Measurements from ENCODE around the gene POM121C.
"Not testable (repeated sequence)": the region's sequence is repeated elsewhere in the genome, so short reads cannot be mapped to it uniquely, and the experiment has no call there.

Gene POM121C

GRCh38 chr7:75442101-75442464, 44.0 kb downstream of the POM121C start:
- DNase-seq (ENCODE audit: low read depth, low spot score) = not testable (repeated sequence)
- peak overlapping the region; percentile 48 for H3K27ac ChIP-seq

GRCh38 chr7:75439000-75439399, 47.1 kb downstream of the POM121C start:
- not testable (repeated sequence) for DNase-seq (ENCODE audit: low read depth, low spot score); H3K27ac ChIP-seq

- not testable (repeated sequence) for DNase-seq (ENCODE audit: low read depth, low spot score); H3K27ac ChIP-seq
Measured at GRCh38 chr7:75423481-75423880, 62.6 kb downstream of the POM121C start.

GRCh38 chr7:75421798-75422710, 64.0 kb downstream of the POM121C start:
- DNase-seq (ENCODE audit: low read depth, low spot score); H3K27ac ChIP-seq: not testable (repeated sequence)

- not testable (repeated sequence) for H3K27ac ChIP-seq; DNase-seq (ENCODE audit: low read depth, low spot score)
Measured at GRCh38 chr7:75420152-75420551, 65.9 kb downstream of the POM121C start.

DNA sequence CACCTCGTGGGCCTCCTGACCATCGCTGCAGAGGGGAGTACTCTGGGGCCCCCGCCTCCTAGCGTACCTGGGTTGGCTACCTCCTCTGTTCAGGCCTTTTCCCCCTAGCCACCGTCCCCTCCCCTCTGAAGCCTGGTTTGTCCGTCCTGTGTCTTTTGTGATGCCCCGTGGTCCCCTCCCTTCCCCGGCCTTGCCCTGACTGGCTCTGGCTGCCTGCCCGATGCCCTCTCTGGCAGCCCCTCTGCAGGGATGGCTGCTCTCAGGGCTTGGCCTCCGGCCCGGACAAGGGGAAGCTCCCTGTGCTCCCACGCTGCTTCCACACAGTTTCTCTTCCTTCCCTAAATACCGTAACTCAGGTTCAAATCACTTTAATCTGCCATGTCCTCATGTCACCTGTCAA, 66.4 kb downstream of the POM121C start:
- not testable (repeated sequence) for H3K27ac ChIP-seq; DNase-seq (ENCODE audit: low read depth, low spot score)

DNA sequence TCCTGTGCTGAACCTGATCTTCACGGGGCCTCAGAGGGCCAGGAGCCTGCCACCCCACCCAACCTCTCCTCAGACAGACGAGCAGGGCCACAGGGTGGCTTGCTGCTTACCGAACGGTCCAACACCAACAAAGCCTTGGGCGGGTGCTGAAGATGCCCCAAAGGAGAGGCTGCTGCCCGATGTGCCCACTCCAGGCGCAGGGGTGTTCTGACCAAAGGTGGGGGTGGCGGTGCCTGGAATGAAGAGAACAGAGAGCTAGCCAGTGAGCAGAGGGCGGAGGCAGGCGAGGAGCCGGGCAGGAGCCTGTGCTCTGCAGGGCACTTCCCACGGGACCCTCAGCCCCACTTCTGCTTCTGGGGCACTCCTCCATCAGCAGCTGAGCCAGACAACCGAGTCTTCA, 66.9 kb downstream of the POM121C start:
- DNase-seq (ENCODE audit: low read depth, low spot score); H3K27ac ChIP-seq: not testable (repeated sequence)

DNA sequence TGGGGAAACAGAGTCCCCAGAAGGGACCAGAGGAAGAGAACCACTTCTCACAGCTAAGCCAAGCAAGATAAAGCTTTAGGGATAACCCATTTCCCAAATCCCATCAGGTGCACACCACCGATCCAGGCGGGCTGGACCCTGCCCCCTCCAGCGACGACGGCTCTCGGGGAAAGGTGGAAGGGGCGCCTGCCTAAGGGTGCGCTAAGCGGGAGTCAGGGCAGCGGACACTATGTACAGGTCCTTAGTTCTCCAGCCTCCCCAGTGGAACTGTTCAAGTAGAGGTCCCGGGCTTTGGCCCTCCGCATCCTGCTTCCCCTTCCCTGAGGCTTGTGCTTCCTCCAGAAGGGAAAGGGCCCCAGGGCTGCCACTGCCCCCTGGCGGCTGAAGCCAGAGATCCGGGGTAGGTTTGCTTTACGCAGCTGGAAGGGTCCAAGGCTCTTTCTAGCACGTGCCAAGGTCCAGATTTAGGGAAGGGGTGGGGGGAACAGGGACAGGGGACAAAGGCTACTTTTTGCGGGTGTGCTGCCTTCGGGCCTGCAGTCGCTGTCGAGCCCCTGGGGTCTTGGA, 67.7 kb downstream of the POM121C start:
- not testable (repeated sequence) for DNase-seq (ENCODE audit: low read depth, low spot score); H3K27ac ChIP-seq

- not testable (repeated sequence) for H3K27ac ChIP-seq; DNase-seq (ENCODE audit: low read depth, low spot score)
Measured at GRCh38 chr7:75416787-75417186, 69.3 kb downstream of the POM121C start.

GRCh38 chr7:75415829-75416373, 70.2 kb downstream of the POM121C start:
- H3K27ac ChIP-seq = not testable (repeated sequence)

DNA sequence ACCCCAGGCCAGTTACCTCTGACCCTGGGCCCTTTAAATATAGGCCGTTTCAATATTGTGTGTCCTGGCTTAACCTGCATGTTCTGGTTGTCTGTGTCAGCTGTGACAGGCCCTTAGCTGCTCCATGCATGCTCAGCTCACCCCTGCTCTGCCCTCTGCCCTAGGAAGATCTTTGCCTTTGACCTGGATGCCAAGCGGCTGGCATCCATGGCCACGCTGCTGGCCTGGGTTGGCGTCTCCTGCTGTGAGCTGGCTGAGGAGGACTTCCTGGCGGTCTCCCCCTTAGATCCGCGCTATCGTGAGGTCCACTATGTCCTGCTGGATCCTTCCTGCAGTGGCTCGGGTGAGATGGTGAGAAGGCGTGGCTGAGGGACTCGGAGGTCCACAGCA, 70.7 kb downstream of the POM121C start:
- H3K27ac ChIP-seq = peak overlapping the region; percentile 48
- not testable (repeated sequence) for DNase-seq (ENCODE audit: low read depth, low spot score)

More at GRCh38 chr7:75415829-75416373, 70.2 kb downstream of the POM121C start:
- not testable (repeated sequence) for DNase-seq (ENCODE audit: low read depth, low spot score)

DNA sequence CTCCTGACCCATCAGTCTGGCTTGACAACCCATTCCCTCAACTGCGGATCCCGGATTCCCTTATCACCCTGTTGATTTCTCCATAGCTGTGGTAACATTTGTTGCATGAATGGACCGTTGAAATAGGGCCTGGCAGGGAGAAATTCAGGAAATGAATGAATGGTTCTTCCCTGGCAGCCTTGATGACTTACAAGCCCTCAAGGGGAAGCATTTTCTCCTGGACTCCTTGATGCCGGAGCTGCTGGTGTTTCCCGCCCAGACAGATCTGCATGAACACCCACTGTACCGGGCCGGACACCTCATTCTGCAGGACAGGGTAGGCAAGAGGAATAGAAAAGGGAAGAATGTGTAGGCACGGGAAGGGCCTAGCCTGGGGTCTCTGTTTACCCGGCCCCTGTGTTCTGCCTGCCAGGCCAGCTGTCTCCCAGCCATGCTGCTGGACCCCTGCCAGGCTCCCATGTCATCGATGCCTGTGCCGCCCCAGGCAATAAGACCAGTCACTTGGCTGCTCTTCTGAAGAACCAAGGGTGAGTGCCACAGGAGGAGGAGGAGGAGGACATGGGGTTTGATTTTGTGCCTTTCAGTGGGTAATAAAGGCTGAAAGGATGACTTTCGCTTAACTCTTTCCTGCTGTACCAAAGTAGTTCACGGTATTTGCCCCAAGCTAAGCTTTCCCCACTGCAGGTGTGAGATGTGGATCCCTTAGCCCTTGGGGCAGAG, 71.2 kb downstream of the POM121C start:
- H3K27ac ChIP-seq = peak overlapping the region; percentile 48
- not testable (repeated sequence) for DNase-seq (ENCODE audit: low read depth, low spot score)

GRCh38 chr7:75414204-75414603, 71.9 kb downstream of the POM121C start:
- DNase-seq (ENCODE audit: low read depth, low spot score) = not testable (repeated sequence)

DNA sequence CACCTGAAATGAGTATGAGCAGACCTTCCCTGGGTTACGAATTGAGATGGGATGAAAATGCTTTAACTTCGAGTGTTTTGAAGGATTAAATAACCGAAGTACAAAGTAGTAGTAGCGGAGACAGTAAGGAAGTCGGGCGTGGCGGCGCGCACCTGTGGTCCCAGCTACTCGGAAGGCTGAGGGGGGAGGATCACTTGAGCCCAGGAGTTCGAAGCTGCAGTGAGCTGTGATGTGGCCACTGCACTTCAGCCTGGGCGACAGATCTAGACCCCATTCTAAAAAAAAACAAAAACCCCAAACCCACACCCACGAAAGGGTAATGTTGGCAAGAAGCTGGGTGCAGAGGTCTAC, 75.3 kb downstream of the POM121C start:
- DNase-seq (ENCODE audit: low read depth, low spot score); H3K27ac ChIP-seq: not testable (repeated sequence)

More at GRCh38 chr7:75414204-75414603, 71.9 kb downstream of the POM121C start:
- peak overlapping the region; percentile 48 for H3K27ac ChIP-seq

GRCh38 chr7:75409880-75410822, 75.9 kb downstream of the POM121C start:
- not testable (repeated sequence) for DNase-seq (ENCODE audit: low read depth, low spot score); H3K27ac ChIP-seq

DNA sequence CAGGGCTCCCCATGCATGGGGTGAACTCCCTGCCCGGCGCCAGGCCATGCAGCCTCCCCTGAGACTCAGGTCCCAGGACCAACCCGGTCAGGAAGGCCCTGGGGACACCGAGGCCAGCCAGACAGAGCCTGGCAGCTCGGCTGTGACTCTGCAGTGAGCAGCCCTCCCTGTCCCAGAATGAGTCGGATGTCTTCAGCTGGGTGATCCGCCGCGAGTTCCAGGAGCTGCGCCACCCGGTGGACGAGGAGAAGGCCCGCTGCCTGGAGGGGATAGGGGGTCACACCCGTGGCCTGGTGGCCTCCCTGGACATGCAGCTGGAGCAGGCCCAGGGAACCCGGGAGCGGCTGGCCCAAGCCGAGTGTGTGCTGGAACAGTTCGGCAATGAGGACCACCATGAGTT, 81.4 kb downstream of the POM121C start:
- H3K27ac ChIP-seq; DNase-seq (ENCODE audit: low read depth, low spot score): not testable (repeated sequence)

DNA sequence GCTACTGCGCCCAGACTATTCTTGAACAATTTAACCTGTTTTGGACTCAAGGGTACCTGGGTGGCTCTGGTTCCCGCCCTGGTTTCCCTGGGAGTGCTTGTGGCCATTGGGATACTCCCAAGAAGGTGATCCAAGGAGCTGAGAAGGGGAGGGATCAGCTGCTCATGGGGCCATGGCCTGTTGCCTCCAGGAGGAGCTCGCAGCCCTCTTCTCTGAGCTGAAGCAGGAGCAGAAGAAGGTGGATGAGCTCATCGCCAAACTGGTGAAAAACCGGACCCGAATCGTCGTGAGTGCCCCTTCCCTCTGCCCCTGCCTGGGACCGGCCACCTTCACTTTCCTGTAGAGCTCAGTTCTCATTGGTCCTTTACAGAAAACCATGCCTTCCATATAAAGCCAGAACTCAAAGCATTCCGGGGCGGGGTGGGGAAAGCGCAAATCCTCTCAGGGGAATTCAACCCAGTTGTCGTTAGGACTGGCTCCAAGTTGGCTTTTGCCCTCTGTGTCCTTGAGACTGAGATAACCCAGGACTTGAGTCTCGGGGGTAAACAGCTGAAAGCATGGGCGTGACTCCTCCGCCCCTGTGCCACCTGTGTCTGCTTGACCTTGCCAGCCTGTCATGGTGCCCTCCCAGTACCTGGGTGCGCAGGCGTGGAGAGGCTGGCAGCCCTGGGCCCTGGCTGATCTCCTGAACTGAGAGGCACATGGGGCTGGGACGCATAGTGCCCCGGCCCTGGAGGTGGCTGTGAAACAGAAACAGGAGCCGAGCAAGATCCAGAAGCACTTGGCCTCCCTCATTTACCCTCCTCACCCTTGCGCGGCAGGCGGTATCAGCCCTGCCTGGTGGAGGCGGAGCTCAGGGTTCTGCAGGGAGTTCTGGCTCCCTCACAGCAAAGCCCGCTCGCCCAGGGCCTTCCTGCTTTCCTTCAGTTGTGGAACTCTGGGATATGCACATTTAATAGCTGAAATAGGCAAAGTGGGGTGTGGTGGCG, 82.3 kb downstream of the POM121C start:
- H3K27ac ChIP-seq; DNase-seq (ENCODE audit: low read depth, low spot score): not testable (repeated sequence)

- not testable (repeated sequence) for DNase-seq (ENCODE audit: low read depth, low spot score)
Measured at GRCh38 chr7:75400575-75400974, 85.5 kb downstream of the POM121C start.

More at GRCh38 chr7:75400575-75400974, 85.5 kb downstream of the POM121C start:
- H3K27ac ChIP-seq = not testable (repeated sequence)

All from epithelial cell of prostate (primary cell).